GM12892 (cell line): ENCODE data around the gene BEAN1.
"Not testable (repeated sequence)": the region's sequence is repeated elsewhere in the genome, so short reads cannot be mapped to it uniquely, and the experiment has no call there.

Experiments used
- DNase-seq: peaks from one replicate; pipeline ENCODE4 v3.0.0; 2011; ENCODE audit not compliant: insufficient read length
- FAIRE-seq: peaks from 2 replicates; lab custom pipeline; 2011; peaks lifted over from hg19 to GRCh38; lab: Jason Lieb, UNC
- POLR2A ChIP-seq: IDR thresholded peaks from 2 replicates; pipeline ENCODE4 v1.6.1; 2011; ENCODE audit warnings: low read depth, low read length, control low read depth
- POLR2AphosphoS5 ChIP-seq: IDR thresholded peaks from 2 replicates; pipeline ENCODE4 v1.6.1; 2011; ENCODE audit warnings: low read depth, low read length, control low read depth
- TAF1 ChIP-seq: IDR thresholded peaks from 2 replicates; pipeline ENCODE4 v1.6.1; 2011; ENCODE audit warnings: low read depth, mild to moderate bottlenecking, control low read depth, low read length, borderline replicate concordance

The BEAN1 gene

DNA sequence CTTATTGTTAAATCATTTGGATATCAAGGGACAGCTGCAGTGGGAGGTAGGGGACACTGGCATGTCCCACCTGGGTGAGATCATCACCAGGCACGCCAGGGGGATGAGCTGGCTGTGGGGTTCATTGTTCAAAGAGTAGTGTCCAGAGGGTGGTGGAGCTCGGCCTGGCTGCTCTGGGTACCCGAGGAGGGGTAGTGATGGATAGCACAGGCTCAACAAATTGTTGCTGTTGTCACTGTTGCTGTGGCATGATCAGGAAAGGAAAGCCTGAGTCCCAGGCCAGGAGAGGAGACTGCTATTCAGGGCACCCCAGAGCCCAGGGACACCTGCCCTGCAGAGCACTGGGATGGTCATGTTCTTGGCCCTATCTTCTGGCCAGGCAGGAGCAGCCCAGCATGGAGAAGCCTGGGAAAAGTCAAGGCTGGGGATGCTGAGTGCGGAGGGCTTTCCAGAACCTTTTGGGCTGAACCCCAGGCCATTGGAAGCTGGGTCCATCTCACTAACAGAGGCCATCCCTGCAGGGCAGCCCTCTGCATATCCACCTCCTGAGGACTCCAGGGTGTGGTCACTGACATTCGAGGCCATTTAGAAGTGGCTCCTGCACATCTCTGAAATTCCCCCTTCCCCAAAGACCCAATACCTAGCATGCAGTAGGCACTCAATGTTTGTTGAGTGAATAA, 12.1 kb downstream of the BEAN1 start:
- DNase-seq (no peak), FAIRE-seq (no peak)
- TF ChIP-seq POLR2AphosphoS5, result no peak
- no peak for TF ChIP-seq TAF1

DNA sequence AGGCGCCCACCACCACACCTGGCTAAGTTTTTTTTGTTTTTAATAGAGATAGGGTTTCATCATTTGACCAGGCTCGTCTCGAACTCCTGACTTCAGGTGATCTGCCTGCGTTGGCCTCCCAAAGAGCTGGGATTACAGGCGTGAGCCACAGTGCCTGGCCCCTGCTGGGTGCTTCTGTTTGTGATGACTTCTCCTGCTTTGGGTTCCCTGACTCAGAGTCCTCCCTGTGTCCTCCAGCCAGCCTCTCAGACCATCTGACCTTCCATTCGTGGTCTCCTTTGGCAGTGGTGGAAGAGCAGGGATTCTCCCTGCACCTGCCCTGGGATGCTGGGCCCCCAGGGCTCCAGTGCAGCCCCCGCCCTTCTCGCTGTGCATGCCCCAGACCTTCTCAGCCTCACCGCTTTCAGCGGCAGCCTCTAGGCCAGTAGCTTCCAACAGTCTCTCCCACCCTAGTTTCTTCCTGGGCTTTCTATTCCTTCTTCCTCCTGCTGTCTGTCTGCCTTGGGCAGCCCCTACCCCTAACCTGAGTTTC, 13.2 kb downstream of the BEAN1 start:
- DNase-seq, result no peak
- TF ChIP-seq POLR2A (no peak), TAF1 (no peak), POLR2AphosphoS5 (no peak)
- no peak for FAIRE-seq

DNA sequence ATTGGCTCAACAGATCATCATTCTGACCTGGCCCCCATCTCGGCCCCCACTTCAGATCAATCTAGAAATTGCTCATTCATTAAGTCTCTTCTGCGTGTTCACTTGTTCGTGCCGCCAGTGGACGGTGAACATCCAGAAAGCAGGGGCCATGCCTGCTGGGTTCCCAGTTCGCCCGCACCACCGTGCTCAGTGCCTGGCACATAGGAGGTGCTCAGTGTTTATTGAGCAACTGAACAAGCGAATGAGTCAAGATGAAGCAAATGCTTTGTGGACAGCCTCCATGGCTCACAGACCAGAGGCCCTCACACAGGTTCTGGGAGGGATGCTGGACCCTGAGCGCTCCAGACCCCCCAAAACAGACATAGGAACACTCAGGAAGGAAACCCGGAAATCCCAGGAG, 13.9 kb downstream of the BEAN1 start:
- no peak for FAIRE-seq
- DNase-seq, result no peak
- TF ChIP-seq POLR2AphosphoS5 (no peak), POLR2A (no peak), TAF1 (no peak)

DNA sequence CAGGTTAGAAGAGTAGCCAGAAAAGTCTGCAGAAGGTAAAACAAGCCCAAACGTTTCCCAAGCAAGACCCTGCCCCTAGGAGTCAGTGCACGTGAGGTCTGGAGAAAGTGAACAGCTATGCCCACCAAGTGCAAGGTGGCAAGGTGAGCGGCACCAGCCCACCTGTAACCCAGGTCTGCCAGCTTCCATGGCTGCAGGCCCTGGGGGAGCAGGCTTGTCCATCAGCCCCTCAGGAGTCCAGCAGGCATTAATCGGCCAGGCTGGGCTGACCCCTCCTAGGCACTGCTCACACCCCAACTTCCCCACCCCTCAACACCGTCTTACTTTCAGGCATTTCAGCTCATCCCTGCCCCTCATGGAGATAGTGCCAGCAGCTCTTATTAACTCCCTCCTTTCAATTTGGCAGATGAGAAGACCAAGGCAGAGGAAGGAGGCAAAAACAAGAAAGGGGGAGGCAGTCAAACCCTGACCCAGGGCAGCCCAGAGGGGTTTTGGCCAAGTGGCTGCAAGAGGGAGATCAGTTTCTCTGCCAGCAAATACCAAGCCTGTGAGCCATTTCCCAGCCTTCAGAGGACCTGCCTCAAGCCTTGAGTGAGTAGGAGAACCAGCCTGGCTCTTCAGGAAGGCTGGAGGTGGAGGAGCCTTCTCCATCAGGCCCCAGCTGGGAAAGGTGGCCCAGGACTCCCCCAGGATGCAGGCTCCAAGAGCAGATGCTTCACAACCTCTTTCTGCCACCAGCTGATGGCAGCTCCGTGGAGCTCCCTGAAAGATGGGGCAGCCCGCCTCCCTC, 14.7 kb downstream of the BEAN1 start:
- no peak for TF ChIP-seq TAF1
- TF ChIP-seq POLR2A, result no peak
- TF ChIP-seq POLR2AphosphoS5, result no peak
- DNase-seq (no peak), FAIRE-seq (no peak)

DNA sequence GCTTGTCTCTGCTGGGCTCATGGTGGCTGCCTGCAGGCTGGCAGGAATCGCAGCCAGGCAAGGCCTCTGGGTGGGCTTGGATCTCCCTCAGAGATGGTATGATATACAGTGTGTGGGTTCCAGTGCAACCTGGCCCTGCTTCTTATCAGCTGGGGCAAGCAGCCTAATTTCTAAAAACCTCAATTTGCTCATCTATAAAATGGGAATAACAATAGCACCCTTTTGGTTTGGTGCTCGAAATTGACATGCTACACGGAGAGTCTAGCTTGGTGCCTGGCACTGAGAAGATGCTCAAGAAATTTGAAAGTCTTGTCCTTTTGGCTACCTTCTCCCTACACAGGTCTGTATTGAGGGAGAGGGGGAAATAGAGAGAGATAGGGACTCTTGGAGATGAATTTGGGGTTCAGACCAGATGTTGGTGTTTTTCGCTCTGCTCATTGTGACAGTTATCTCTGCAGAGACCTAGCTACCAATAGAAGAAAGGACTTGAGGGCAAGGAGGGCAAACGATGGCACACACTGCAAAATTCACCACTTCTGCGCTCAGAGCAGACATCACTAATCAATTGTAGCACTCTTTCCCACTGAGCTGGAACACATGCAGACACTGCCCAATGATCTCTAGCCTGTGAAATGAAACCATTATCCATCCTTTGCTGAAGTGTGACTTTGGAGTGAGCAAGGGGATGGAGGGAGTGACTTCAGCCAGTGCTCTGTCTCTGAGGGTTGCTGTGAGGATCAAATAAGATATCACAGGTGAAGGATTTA, 15.6 kb downstream of the BEAN1 start:
- FAIRE-seq, result no peak
- no peak for DNase-seq
- TF ChIP-seq TAF1, result no peak
- TF ChIP-seq POLR2AphosphoS5, result no peak
- TF ChIP-seq POLR2A, result no peak

DNA sequence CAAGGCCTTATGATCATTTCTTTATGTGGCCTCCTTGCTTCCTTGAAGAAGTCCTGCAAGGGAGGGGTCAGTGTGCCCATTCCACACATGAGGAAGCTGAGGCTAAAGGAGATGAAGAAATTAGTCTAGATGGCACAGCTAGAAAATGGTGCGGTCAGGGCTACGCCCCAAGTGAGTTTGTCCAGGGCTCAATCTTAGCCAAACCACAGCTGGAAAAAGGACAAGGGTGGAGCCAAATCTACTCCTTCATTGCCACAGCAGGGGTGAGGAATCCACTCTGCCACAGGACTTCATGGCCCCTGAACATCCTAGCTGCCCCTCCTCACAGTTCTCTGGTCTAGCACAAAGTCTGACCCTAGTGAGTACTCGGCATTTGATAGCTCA, 16.2 kb downstream of the BEAN1 start:
- no peak for TF ChIP-seq POLR2A
- TF ChIP-seq POLR2AphosphoS5, result no peak
- TF ChIP-seq TAF1, result no peak

DNA sequence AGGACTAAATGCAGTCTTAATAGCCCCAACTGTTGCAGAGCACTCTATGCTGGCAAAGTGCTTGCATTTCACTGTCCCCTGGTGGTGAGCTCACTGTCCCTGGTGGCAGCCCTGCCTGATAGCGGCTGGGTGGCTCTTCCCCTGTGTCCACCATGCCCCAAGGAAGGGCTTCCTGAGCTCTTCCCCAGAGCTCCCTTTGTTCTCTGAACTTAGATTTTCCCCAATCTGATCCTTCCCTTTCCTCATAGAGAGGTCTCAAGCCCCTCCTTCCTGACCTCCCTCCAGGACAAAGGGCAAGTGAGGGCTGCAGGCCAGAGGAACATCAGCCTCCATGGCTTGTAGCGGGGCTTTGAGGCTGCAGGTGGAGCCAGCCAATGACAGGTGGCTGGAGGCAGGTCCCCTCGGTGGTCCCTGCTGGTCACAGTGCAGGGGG, 17.0 kb downstream of the BEAN1 start:
- DNase-seq, result no peak
- no peak for TF ChIP-seq POLR2A
- TF ChIP-seq TAF1, result no peak
- TF ChIP-seq POLR2AphosphoS5, result no peak
- FAIRE-seq, result no peak

More for the DNA sequence above, 16.2 kb downstream of the BEAN1 start:
- DNase-seq, result no peak
- FAIRE-seq, result no peak

DNA sequence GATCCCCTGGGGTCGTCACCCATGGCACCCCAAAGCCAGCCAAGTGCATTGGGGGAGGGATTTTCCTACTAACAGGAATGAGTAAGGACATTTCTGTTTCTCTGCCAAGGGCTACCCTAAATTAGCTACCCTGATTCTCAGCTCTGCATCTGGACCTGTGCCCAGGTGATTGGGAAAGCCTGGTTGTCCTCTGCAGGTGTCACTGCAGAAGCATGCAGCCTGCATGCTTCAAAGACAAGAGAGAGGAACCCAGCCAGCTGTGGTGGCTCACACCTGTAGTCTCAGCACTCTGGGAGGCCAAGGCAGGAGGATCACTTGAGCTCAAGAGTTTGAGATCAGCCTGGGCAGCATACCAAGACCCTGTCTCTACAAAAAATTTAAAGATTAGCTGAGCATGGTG, 19.6 kb downstream of the BEAN1 start:
- FAIRE-seq, result no peak
- no peak for DNase-seq
- TF ChIP-seq TAF1 (no peak), POLR2AphosphoS5 (no peak), POLR2A (no peak)

DNA sequence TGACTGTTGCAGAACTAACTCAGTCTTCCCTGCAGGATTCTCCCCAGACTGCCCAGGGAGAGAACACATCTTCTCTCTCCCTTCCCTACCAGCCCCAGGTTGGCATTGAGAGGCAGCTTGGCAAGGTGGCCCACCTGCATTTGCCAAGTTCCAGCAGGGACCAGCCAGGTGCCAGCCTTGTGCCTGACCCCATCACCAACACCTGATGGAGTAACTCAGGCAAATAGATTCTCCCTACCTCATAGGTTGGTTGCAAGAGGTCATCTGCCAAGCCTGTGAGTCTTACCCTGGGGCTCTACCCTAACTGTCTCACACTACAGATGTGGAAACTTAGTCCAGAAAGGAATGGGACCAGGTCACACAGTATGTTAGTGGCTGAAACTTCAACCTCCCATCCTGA, 20.4 kb downstream of the BEAN1 start:
- TF ChIP-seq POLR2A (no peak), POLR2AphosphoS5 (no peak), TAF1 (no peak)
- no peak for DNase-seq
- no peak for FAIRE-seq

DNA sequence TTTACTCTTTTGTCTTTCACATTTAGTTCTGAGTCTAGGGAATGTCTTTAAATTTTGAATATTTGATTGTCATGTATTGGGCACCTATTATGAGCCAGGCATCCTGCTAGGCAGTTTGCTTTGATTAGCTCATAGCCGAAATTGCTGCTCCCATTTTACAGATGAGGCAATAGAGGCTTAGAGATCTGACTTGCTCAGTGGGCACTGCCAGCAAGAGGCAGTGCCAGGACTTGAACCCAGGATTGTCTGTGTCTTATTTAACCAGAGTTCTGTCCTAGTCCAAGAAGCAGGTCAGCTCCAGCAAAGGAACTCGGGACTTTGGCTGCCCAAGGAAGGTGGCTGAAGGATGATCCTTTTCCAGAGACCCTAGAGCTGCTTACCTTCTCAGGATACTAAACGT, 24.5 kb downstream of the BEAN1 start:
- TF ChIP-seq POLR2AphosphoS5, result no peak
- no peak for TF ChIP-seq TAF1
- TF ChIP-seq POLR2A, result no peak
- FAIRE-seq (no peak), DNase-seq (no peak)

DNA sequence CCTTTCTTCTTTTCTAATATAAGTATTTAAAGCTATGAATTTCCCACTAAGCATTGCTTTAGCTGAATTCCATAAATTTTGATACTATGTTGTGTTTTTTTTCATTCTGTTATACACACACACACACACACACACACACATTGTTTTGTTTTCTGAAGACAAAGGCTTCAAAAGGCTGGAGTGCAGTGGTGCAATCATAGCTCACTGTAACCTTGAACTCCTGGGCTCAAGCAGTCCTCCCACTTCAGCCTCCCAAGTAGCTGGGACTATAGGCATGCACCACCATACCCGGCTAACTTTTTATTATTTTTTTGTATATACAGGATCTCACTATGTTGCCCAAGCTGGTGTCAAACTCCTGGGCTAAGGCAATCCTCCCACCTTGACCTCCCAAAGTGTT, 26.1 kb downstream of the BEAN1 start:
- not testable (repeated sequence) for DNase-seq, FAIRE-seq

DNA sequence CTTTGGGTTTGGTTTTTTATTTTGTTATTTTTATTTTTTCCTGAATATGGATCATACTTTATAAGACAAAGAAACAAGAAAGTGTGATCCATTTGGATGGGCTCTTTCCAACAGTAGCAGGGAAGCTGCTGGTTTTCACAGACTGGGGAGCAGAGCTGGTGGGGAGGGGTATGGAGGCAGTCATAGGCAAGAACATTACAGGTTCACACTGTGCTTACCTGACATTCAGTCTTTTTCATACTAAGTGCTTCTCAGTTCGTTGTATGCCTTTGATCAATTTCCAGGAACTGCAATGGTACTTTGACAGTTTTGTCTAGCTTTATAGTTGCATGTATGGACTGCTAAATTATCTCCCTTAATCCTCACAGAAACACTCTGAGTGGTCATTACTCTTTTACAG, 27.7 kb downstream of the BEAN1 start:
- no peak for TF ChIP-seq TAF1
- TF ChIP-seq POLR2A, result no peak
- TF ChIP-seq POLR2AphosphoS5, result no peak
- no peak for DNase-seq
- FAIRE-seq, result no peak
